HepG2 (cell line): ENCODE measurements around the gene AGAP1. TPM values are rescaled to one million over a fixed set of nuclear protein-coding genes. Genes with fewer than 3 reads are reported as not detected.

ENCODE experiments used
- BHLHE40 ChIP-seq: IDR thresholded peaks from 2 replicates; pipeline ENCODE4 v1.6.1; 2011; ENCODE audit warnings: low read length, improper control_type of control experiment
- DR1 ChIP-seq: sonication (generic); formaldehyde crosslinking; IDR thresholded peaks from 2 replicates; pipeline ENCODE4 v1.8.0; 2021; ENCODE audit warnings: mild to moderate bottlenecking, missing genetic modification reagents, inconsistent platforms
- ELF1 ChIP-seq: sonication (generic); formaldehyde crosslinking; IDR thresholded peaks from 2 replicates; pipeline ENCODE4 v1.4.0; 2020; ENCODE audit warnings: missing genetic modification reagents
- GTF2F1 ChIP-seq: fragments of 150-350 bp; IDR thresholded peaks from 2 replicates; pipeline ENCODE4 v1.6.1; 2014; ENCODE audit warnings: low read length
- HCFC1 ChIP-seq: fragments of 150-350 bp; IDR thresholded peaks from 2 replicates; pipeline ENCODE4 v1.6.1; 2014; ENCODE audit warnings: low read depth, low read length
- SKI ChIP-seq: fragments of 450-650 bp; IDR thresholded peaks from one replicate; pipeline ENCODE4 v1.6.1; 2018; ENCODE audit warnings: mild to moderate bottlenecking; ENCODE audit not compliant: partially characterized antibody
- SNAI1 ChIP-seq: sonication (generic); formaldehyde crosslinking; IDR thresholded peaks from 2 replicates; pipeline ENCODE4 v1.5.0; 2020; ENCODE audit warnings: mild to moderate bottlenecking, missing genetic modification reagents, borderline replicate concordance
- STAT5B ChIP-seq: sonication (generic); formaldehyde crosslinking; IDR thresholded peaks from 2 replicates; pipeline ENCODE4 v1.4.0; 2020; ENCODE audit warnings: missing genetic modification reagents
- TCF7 ChIP-seq: sonication (generic); IDR thresholded peaks from 2 replicates; pipeline ENCODE4 v1.6.1; 2016; ENCODE audit warnings: antibody characterized with exemption, low read depth
- TOPORS ChIP-seq: sonication (generic); formaldehyde crosslinking; IDR thresholded peaks from 2 replicates; pipeline ENCODE4 v1.8.0; 2023; ENCODE audit warnings: mild to moderate bottlenecking, missing genetic modification reagents
- TSC22D2 ChIP-seq: sonication (generic); formaldehyde crosslinking; IDR thresholded peaks from 2 replicates; pipeline ENCODE4 v1.5.1; 2020; ENCODE audit warnings: missing genetic modification reagents, mild to moderate bottlenecking, borderline replicate concordance
- ZNF274 ChIP-seq: sonication (generic); formaldehyde crosslinking; IDR thresholded peaks from 2 replicates; pipeline ENCODE4 v1.5.1; 2020; ENCODE audit warnings: mild to moderate bottlenecking, missing genetic modification reagents
- ZNF33B ChIP-seq: sonication (generic); formaldehyde crosslinking; IDR thresholded peaks from 2 replicates; pipeline ENCODE4 v1.5.1; 2020; ENCODE audit warnings: mild to moderate bottlenecking, missing genetic modification reagents
- ZNF367 ChIP-seq: sonication (generic); formaldehyde crosslinking; IDR thresholded peaks from 2 replicates; pipeline ENCODE4 v1.4.0; 2020; ENCODE audit warnings: missing genetic modification reagents, borderline replicate concordance
- ZNF619 ChIP-seq: sonication (generic); formaldehyde crosslinking; IDR thresholded peaks from 2 replicates; pipeline ENCODE4 v1.4.0; 2020; ENCODE audit warnings: mild to moderate bottlenecking, missing genetic modification reagents
- ZSCAN22 ChIP-seq: sonication (generic); formaldehyde crosslinking; IDR thresholded peaks from 2 replicates; pipeline ENCODE4 v1.4.0; 2020; ENCODE audit warnings: mild to moderate bottlenecking, missing genetic modification reagents
- polyA plus RNA-seq, 8 experiments: library from polyadenylated mRNA; depleted of rRNA in 3 of 8; stranded (reverse) in 7 of 8; unstranded in 1 of 8; fragments of >200 nt; fragmentation: Illumina TruSeq in 4 of 8; extraction: Trizol in 4 of 8; gene quantifications; 2 replicates each; pipeline versions ENCODE4 v1.2.1 to v1.2.3, GENCODE V29; 2011 to 2016; ENCODE audit warnings: low read depth in 4 of 8, missing spikeins in 1 of 8, mixed read lengths in 1 of 8; ENCODE audit not compliant: insufficient read depth in 1 of 8
- total RNA-seq, 5 experiments: library from RNA; depleted of rRNA; stranded (reverse); fragments of >200 nt; fragmentation: Illumina TruSeq; extraction: Trizol; gene quantifications; 2 replicates each; pipeline ENCODE4 v1.2.3, GENCODE V29; 2016; ENCODE audit warnings: low read depth in 1 of 5
- TF ChIP-seq, protein P1 (sequence below): sonication (generic); formaldehyde crosslinking; conservative IDR thresholded peaks from 2 replicates; pipeline ENCODE4 v1.8.0; 2022; ENCODE audit warnings: mild to moderate bottlenecking, moderate library complexity, missing genetic modification reagents
- TF ChIP-seq, protein P2 (sequence below): sonication (generic); formaldehyde crosslinking; IDR thresholded peaks from 2 replicates; pipeline ENCODE4 v1.8.1; 2023; ENCODE audit warnings: missing genetic modification reagents, inconsistent platforms, borderline replicate concordance
- TF ChIP-seq, protein P3 (sequence below): IDR thresholded peaks from 2 replicates; pipeline ENCODE4 v1.6.1; 2012; ENCODE audit warnings: low read length, improper control_type of control experiment
- TF ChIP-seq, protein P4 (sequence below): sonication (generic); formaldehyde crosslinking; IDR thresholded peaks from 2 replicates; pipeline ENCODE4 v1.5.0; 2020; ENCODE audit warnings: mild to moderate bottlenecking, missing genetic modification reagents
- TF ChIP-seq, protein P5 (sequence below): sonication (generic); formaldehyde crosslinking; IDR thresholded peaks from 2 replicates; pipeline ENCODE4 v1.4.0; 2020; ENCODE audit warnings: mild to moderate bottlenecking, missing genetic modification reagents

The AGAP1 gene
- total and polyA plus RNA-seq, 2 of the 13 experiments (the other 11 are each of a cell fraction or from before 2014, with no cell fraction given), result 21.2 to 32.7 TPM

DNA sequence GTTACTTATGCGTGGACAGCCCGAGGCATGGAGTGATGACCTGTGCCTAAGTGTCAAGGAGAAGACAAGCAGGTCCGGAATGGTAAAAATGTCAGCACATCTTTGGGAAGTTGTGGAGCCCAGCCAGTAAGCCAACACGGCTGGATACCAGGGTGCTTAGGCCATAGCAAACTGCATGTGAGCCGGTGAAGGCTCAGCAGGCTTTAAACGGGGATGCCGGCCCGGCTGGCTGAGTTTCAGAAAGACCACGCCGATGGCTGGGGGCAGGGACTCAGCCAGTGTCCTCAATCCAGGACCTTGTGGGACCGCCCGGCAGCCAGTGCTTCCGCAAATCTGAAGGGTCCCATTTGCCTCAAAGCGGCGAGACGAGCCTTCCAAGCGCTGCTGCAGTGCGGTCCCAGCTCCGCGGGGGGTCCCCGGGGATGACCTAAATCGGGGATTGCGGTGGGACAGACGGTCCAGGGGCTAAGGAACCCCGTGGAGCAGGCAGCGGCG lies 946 bp upstream of the AGAP1 start (continued):
- TF ChIP-seq ZNF33B (CRISPR knock-in tag), result no peak
- TF ChIP-seq SNAI1 (CRISPR knock-in tag), result peak; percentile 24; the same call in 1 of the 2 replicates
- no peak for TF ChIP-seq HCFC1
- no peak for TF ChIP-seq ZNF367 (CRISPR knock-in tag)
- no peak for TF ChIP-seq STAT5B
- TF ChIP-seq, protein P1, sequence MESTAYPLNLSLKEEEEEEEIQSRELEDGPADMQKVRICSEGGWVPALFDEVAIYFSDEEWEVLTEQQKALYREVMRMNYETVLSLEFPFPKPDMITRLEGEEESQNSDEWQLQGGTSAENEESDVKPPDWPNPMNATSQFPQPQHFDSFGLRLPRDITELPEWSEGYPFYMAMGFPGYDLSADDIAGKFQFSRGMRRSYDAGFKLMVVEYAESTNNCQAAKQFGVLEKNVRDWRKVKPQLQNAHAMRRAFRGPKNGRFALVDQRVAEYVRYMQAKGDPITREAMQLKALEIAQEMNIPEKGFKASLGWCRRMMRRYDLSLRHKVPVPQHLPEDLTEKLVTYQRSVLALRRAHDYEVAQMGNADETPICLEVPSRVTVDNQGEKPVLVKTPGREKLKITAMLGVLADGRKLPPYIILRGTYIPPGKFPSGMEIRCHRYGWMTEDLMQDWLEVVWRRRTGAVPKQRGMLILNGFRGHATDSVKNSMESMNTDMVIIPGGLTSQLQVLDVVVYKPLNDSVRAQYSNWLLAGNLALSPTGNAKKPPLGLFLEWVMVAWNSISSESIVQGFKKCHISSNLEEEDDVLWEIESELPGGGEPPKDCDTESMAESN (CRISPR knock-in tag), result no peak
- TF ChIP-seq ZNF274 (CRISPR knock-in tag), result peak; percentile 64; the same call in 1 of the 2 replicates
- 0 out of 2 replicates have a peak, but pooled peaks have one; percentile 50 for TF ChIP-seq TOPORS (CRISPR knock-in tag)
- TF ChIP-seq, protein P2, sequence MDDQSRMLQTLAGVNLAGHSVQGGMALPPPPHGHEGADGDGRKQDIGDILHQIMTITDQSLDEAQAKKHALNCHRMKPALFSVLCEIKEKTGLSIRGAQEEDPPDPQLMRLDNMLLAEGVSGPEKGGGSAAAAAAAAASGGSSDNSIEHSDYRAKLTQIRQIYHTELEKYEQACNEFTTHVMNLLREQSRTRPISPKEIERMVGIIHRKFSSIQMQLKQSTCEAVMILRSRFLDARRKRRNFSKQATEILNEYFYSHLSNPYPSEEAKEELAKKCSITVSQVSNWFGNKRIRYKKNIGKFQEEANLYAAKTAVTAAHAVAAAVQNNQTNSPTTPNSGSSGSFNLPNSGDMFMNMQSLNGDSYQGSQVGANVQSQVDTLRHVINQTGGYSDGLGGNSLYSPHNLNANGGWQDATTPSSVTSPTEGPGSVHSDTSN, result no peak
- TF ChIP-seq, protein P3, sequence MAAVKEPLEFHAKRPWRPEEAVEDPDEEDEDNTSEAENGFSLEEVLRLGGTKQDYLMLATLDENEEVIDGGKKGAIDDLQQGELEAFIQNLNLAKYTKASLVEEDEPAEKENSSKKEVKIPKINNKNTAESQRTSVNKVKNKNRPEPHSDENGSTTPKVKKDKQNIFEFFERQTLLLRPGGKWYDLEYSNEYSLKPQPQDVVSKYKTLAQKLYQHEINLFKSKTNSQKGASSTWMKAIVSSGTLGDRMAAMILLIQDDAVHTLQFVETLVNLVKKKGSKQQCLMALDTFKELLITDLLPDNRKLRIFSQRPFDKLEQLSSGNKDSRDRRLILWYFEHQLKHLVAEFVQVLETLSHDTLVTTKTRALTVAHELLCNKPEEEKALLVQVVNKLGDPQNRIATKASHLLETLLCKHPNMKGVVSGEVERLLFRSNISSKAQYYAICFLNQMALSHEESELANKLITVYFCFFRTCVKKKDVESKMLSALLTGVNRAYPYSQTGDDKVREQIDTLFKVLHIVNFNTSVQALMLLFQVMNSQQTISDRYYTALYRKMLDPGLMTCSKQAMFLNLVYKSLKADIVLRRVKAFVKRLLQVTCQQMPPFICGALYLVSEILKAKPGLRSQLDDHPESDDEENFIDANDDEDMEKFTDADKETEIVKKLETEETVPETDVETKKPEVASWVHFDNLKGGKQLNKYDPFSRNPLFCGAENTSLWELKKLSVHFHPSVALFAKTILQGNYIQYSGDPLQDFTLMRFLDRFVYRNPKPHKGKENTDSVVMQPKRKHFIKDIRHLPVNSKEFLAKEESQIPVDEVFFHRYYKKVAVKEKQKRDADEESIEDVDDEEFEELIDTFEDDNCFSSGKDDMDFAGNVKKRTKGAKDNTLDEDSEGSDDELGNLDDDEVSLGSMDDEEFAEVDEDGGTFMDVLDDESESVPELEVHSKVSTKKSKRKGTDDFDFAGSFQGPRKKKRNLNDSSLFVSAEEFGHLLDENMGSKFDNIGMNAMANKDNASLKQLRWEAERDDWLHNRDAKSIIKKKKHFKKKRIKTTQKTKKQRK, result no peak
- no peak for TF ChIP-seq TSC22D2 (CRISPR knock-in tag)
- TF ChIP-seq DR1 (CRISPR knock-in tag), result no peak
- no peak for TF ChIP-seq ZSCAN22 (CRISPR knock-in tag)
- TF ChIP-seq BHLHE40, result no peak
- TF ChIP-seq TCF7, result no peak
- 0 out of 2 replicates have a peak, but pooled peaks have one; percentile 7 for TF ChIP-seq ELF1 (CRISPR knock-in tag)
- TF ChIP-seq, protein P4, sequence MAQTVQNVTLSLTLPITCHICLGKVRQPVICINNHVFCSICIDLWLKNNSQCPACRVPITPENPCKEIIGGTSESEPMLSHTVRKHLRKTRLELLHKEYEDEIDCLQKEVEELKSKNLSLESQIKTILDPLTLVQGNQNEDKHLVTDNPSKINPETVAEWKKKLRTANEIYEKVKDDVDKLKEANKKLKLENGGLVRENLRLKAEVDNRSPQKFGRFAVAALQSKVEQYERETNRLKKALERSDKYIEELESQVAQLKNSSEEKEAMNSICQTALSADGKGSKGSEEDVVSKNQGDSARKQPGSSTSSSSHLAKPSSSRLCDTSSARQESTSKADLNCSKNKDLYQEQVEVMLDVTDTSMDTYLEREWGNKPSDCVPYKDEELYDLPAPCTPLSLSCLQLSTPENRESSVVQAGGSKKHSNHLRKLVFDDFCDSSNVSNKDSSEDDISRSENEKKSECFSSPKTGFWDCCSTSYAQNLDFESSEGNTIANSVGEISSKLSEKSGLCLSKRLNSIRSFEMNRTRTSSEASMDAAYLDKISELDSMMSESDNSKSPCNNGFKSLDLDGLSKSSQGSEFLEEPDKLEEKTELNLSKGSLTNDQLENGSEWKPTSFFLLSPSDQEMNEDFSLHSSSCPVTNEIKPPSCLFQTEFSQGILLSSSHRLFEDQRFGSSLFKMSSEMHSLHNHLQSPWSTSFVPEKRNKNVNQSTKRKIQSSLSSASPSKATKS, result no peak
- TF ChIP-seq GTF2F1, result no peak
- 0 out of 2 replicates have a peak, but pooled peaks have one; percentile 25 for TF ChIP-seq ZNF619 (CRISPR knock-in tag)
- TF ChIP-seq SKI, result no peak
- TF ChIP-seq, protein P5, sequence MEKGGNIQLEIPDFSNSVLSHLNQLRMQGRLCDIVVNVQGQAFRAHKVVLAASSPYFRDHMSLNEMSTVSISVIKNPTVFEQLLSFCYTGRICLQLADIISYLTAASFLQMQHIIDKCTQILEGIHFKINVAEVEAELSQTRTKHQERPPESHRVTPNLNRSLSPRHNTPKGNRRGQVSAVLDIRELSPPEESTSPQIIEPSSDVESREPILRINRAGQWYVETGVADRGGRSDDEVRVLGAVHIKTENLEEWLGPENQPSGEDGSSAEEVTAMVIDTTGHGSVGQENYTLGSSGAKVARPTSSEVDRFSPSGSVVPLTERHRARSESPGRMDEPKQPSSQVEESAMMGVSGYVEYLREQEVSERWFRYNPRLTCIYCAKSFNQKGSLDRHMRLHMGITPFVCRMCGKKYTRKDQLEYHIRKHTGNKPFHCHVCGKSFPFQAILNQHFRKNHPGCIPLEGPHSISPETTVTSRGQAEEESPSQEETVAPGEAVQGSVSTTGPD (CRISPR knock-in tag), result 0 out of 2 replicates have a peak, but pooled peaks have one; percentile 25
